H1 (cell line): ENCODE measurements around the gene DPF3. TPM values are rescaled to one million over a fixed set of nuclear protein-coding genes. Genes with fewer than 3 reads are reported as not detected.

Experiments used
- CTCF ChIA-PET: fragments of 300-600 bp; sonication (Branson Sonifier 250); formaldehyde crosslinking; loops from one replicate; lab custom pipeline; 2021; ENCODE audit not compliant: partially characterized antibody; lab: Charles Lee
- POLR2A ChIA-PET: fragments of 300-600 bp; sonication (Branson Sonifier 250); formaldehyde crosslinking; loops from one replicate; lab custom pipeline; 2021; ENCODE audit warnings: inconsistent platforms; ENCODE audit not compliant: partially characterized antibody; lab: Charles Lee
- DNase-seq, 2 experiments: peaks; one replicate each; pipeline versions ENCODE4 v3.0.0 to v3.0.0-alpha.2; 2010 to 2022; ENCODE audit warnings: low spot score in 2 of 2, low read depth in 1 of 2, mixed read lengths in 1 of 2
- FAIRE-seq: peaks from 2 replicates; lab custom pipeline; 2011; peaks lifted over from hg19 to GRCh38; lab: Jason Lieb, UNC
- H2AFZ ChIP-seq: 2 replicates; pipeline ENCODE4 v1.8.1; 2012; ENCODE audit warnings: low read length, inconsistent platforms
- H2AK5ac ChIP-seq: 2 replicates; pipeline ENCODE4 v1.6.1; 2013; ENCODE audit warnings: low read depth, low read length
- H2BK120ac ChIP-seq: replicated peaks from 2 replicates; pipeline ENCODE3; 2013; ENCODE audit warnings: low read depth, low read length, inconsistent platforms
- H2BK12ac ChIP-seq: 2 replicates; pipeline ENCODE4 v1.6.1; 2013; ENCODE audit warnings: low read depth, low read length
- H2BK15ac ChIP-seq: 2 replicates; pipeline ENCODE4 v1.6.1; 2013; ENCODE audit warnings: low read length
- H2BK20ac ChIP-seq: 2 replicates; pipeline ENCODE4 v1.6.1; 2013; ENCODE audit warnings: low read length
- H2BK5ac ChIP-seq: 2 replicates; pipeline ENCODE4 v1.6.1; 2013; ENCODE audit warnings: low read depth, low read length
- H3K14ac ChIP-seq: 2 replicates; pipeline ENCODE4 v1.6.1; 2013; ENCODE audit warnings: inconsistent platforms; ENCODE audit not compliant: insufficient read length
- H3K18ac ChIP-seq: 2 replicates; pipeline ENCODE4 v1.6.1; 2013; ENCODE audit warnings: low read length; ENCODE audit errors: extremely low read depth
- H3K23ac ChIP-seq: 2 replicates; pipeline ENCODE4 v1.6.1; 2013; ENCODE audit warnings: inconsistent platforms; ENCODE audit not compliant: insufficient read length
- H3K23me2 ChIP-seq: 2 replicates; pipeline ENCODE4 v1.6.1; 2013; ENCODE audit warnings: low read depth, low read length
- H3K27ac ChIP-seq: 2 replicates; pipeline ENCODE4 v1.6.1; 2011; ENCODE audit warnings: low read depth, low read length, inconsistent platforms
- H3K27me3 ChIP-seq, 4 experiments: replicated peaks in 1 of 4; 1 replicate in 1 of 4; 2 replicates in 3 of 4; pipeline versions ENCODE4 v1.6.1 to v1.8.1; 2011 to 2013; ENCODE audit warnings: low read length in 3 of 4, mild to moderate bottlenecking in 3 of 4, inconsistent platforms in 2 of 4, mixed read lengths in 2 of 4, moderate library complexity in 1 of 4; ENCODE audit not compliant: control insufficient read depth in 3 of 4, insufficient read depth in 3 of 4; ENCODE audit errors: extremely low read depth in 1 of 4
- H3K36me3 ChIP-seq, 4 experiments: 2 replicates each; pipeline versions ENCODE4 v1.6.1 to v1.8.1; 2011 to 2013; ENCODE audit warnings: mild to moderate bottlenecking in 4 of 4, low read length in 3 of 4, moderate library complexity in 2 of 4, control low read depth in 1 of 4, inconsistent platforms in 1 of 4; ENCODE audit not compliant: insufficient read depth in 4 of 4, control insufficient read depth in 2 of 4
- H3K4ac ChIP-seq: replicated peaks from 2 replicates; pipeline ENCODE3; 2013; ENCODE audit warnings: low read length, low read depth, mixed read lengths, inconsistent platforms; ENCODE audit not compliant: insufficient read length
- H3K4me1 ChIP-seq, 4 experiments: replicated peaks in 1 of 4; 1 replicate in 1 of 4; 2 replicates in 3 of 4; pipeline versions ENCODE4 v1.6.1 to v1.8.1; 2011 to 2013; ENCODE audit warnings: low read length in 3 of 4, inconsistent platforms in 2 of 4, mixed read lengths in 1 of 4; ENCODE audit not compliant: insufficient read depth in 4 of 4, control insufficient read depth in 3 of 4
- H3K4me2 ChIP-seq, 2 experiments: 2 replicates each; pipeline versions ENCODE4 v1.6.1 to v1.8.1; 2011 to 2013; ENCODE audit warnings: low read depth in 2 of 2, low read length in 2 of 2, control low read depth in 1 of 2, inconsistent platforms in 1 of 2, mild to moderate bottlenecking in 1 of 2; ENCODE audit not compliant: insufficient read depth in 1 of 2
- H3K4me3 ChIP-seq, 4 experiments: fragments of 200-600, 300-600 bp in 1 of 4; sonication (generic), shearing (Covaris generic), sonication (Bioruptor Twin) in 1 of 4; 2 replicates each; pipeline versions ENCODE4 v1.5.1 to v1.8.1; 2011 to 2016; ENCODE audit warnings: low read length in 4 of 4, low read depth in 3 of 4, control low read depth in 2 of 4, inconsistent platforms in 2 of 4, mild to moderate bottlenecking in 2 of 4, mixed read lengths in 1 of 4, moderate library complexity in 1 of 4; ENCODE audit not compliant: insufficient read depth in 2 of 4; ENCODE audit errors: extremely low read depth in 1 of 4
- H3K56ac ChIP-seq: replicated peaks from 2 replicates; pipeline ENCODE3; 2013; ENCODE audit warnings: low read depth, mild to moderate bottlenecking, mixed read lengths, low read length, inconsistent platforms; ENCODE audit not compliant: insufficient read length
- H3K79me1 ChIP-seq: 2 replicates; pipeline ENCODE4 v1.6.1; 2013; ENCODE audit warnings: low read depth, low read length, control low read depth
- H3K79me2 ChIP-seq, 2 experiments: 2 replicates each; pipeline versions ENCODE4 v1.6.1 to v1.8.1; 2012 to 2013; ENCODE audit warnings: low read length in 2 of 2, mild to moderate bottlenecking in 2 of 2, inconsistent platforms in 1 of 2; ENCODE audit not compliant: insufficient read depth in 2 of 2, control insufficient read depth in 1 of 2
- H3K9ac ChIP-seq, 4 experiments: replicated peaks in 1 of 4; 1 replicate in 1 of 4; 2 replicates in 3 of 4; pipeline versions ENCODE4 v1.6.1 to v1.8.1; 2011 to 2013; ENCODE audit warnings: low read depth in 3 of 4, low read length in 3 of 4, control low read depth in 2 of 4, mild to moderate bottlenecking in 2 of 4, moderate library complexity in 2 of 4, inconsistent platforms in 1 of 4; ENCODE audit errors: extremely low read depth in 1 of 4
- H3K9me3 ChIP-seq, 2 experiments: 2 replicates each; pipeline versions ENCODE4 v1.6.1 to v1.8.1; 2012 to 2013; ENCODE audit warnings: mild to moderate bottlenecking in 2 of 2, moderate library complexity in 2 of 2, control low read depth in 1 of 2, inconsistent platforms in 1 of 2, low read depth in 1 of 2, low read length in 1 of 2, mixed read lengths in 1 of 2; ENCODE audit not compliant: insufficient read depth in 2 of 2
- H4K20me1 ChIP-seq, 2 experiments: replicated peaks in 1 of 2; 2 replicates each; pipeline versions ENCODE3 to v1.8.1; 2011 to 2013; ENCODE audit warnings: inconsistent platforms in 2 of 2, low read length in 2 of 2, mild to moderate bottlenecking in 1 of 2; ENCODE audit not compliant: insufficient read depth in 2 of 2, control insufficient read depth in 1 of 2
- H4K5ac ChIP-seq: 2 replicates; pipeline ENCODE4 v1.6.1; 2013; ENCODE audit warnings: low read length, low read depth, mixed read lengths, inconsistent platforms; ENCODE audit not compliant: insufficient read length
- H4K8ac ChIP-seq: 2 replicates; pipeline ENCODE4 v1.8.0; 2013; ENCODE audit warnings: mild to moderate bottlenecking, moderate library complexity, low read length, inconsistent platforms; ENCODE audit not compliant: insufficient read depth; ENCODE audit errors: extremely low read depth
- H4K91ac ChIP-seq: replicated peaks from 2 replicates; pipeline ENCODE3; 2013; ENCODE audit warnings: low read length, mixed read lengths, inconsistent platforms; ENCODE audit not compliant: insufficient read length
- BCL11A ChIP-seq, 2 experiments: IDR thresholded peaks; one replicate each; pipeline ENCODE4 v1.6.1; 2011; ENCODE audit warnings: low read depth in 2 of 2, low read length in 2 of 2, mild to moderate bottlenecking in 2 of 2
- CBX8 ChIP-seq: fragments of 300-800, 300-1000 bp; sonication (generic); IDR thresholded peaks from 2 replicates; pipeline ENCODE4 v1.7.1; 2016; ENCODE audit warnings: low read depth, low read length, borderline replicate concordance
- CTCF ChIP-seq, 3 experiments: IDR thresholded peaks; 1 replicate in 2 of 3; 2 replicates in 1 of 3; pipeline versions ENCODE4 v1.5.1 to v1.6.1; 2011; ENCODE audit warnings: low read length in 3 of 3, mild to moderate bottlenecking in 3 of 3, inconsistent platforms in 2 of 3, low read depth in 1 of 3, moderate library complexity in 1 of 3; ENCODE audit not compliant: insufficient read depth in 1 of 3; ENCODE audit errors: control extremely low read depth in 1 of 3
- JUN ChIP-seq: IDR thresholded peaks from 2 replicates; pipeline ENCODE4 v1.6.1; 2011; ENCODE audit warnings: low read depth, mild to moderate bottlenecking, improper control_type of control experiment, low read length
- NANOG ChIP-seq: IDR thresholded peaks from 2 replicates; pipeline ENCODE4 v1.6.1; 2011; ENCODE audit warnings: low read length, low read depth, mild to moderate bottlenecking, inconsistent platforms; ENCODE audit not compliant: insufficient read depth, poor library complexity, severe bottlenecking
- POLR2AphosphoS5 ChIP-seq: IDR thresholded peaks from 2 replicates; pipeline ENCODE4 v1.6.1; 2011; ENCODE audit warnings: low read depth, low read length
- POU5F1 ChIP-seq: IDR thresholded peaks from 2 replicates; pipeline ENCODE4 v1.6.1; 2011; ENCODE audit warnings: low read depth, mild to moderate bottlenecking, low read length, moderate library complexity
- SRF ChIP-seq: IDR thresholded peaks from 2 replicates; pipeline ENCODE4 v1.6.1; 2011; ENCODE audit warnings: mild to moderate bottlenecking, low read depth, low read length, moderate library complexity
- WGBS, 2 experiments: shearing (Covaris generic) in 1 of 2; methylation state at CpG; one replicate each; pipeline versions ENCODE4 v1.1.6 to v1.1.7; 2013 to 2015; ENCODE audit warnings: low lambda C conversion rate in 2 of 2, mixed read lengths in 2 of 2, inconsistent platforms in 1 of 2, low coverage in 1 of 2, missing lambda C conversion rate in 1 of 2; ENCODE audit not compliant: insufficient replicate concordance in 2 of 2, insufficient coverage in 1 of 2, insufficient read length in 1 of 2; ENCODE audit errors: extremely low coverage in 1 of 2, missing lambda C conversion rate in 1 of 2; 5-methylcytosine and 5-hydroxymethylcytosine counted together
- polyA plus RNA-seq, 7 experiments: library from polyadenylated mRNA; depleted of rRNA in 3 of 7; stranded (reverse) in 5 of 7; unstranded in 2 of 7; fragments of >200 nt in 5 of 7; fragments of 200-250 nt in 2 of 7; gene quantifications; 1 replicate in 5 of 7; 2 replicates in 1 of 7; 4 replicates in 1 of 7; pipeline versions ENCODE4 v1.2.1 to v1.2.3, GENCODE V29; 2011 to 2013; ENCODE audit warnings: missing spikeins in 2 of 7, mixed read lengths in 2 of 7
- total RNA-seq: library from RNA; stranded (reverse); fragmentation: NEBNext Ultra II Directional; extraction: Animal tissue kit (Norgen Biotek cat#: 25700); gene quantifications from 2 replicates; pipeline ENCODE4 v1.2.1, GENCODE V29; 2021

The DPF3 gene
- total and polyA plus RNA-seq, 2 of the 8 experiments (the other 6 are each of a cell fraction or from before 2014, with no cell fraction given), result 0.19 TPM; not detected in 1

- peak overlapping the region in 1 of 2 experiments; percentile 8; a peak in 2 of 4 replicates for H3K4me2 ChIP-seq
- H3K56ac ChIP-seq, result no peak overlapping the region
- H3K9me3 ChIP-seq, result peaks cover 0 to 6% of the 10 kb centered on the region in 2 experiments; a peak in 1 of 4 replicates
- no peak overlapping the region for H2BK15ac ChIP-seq
- H3K79me1 ChIP-seq, result no peaks in the 10 kb centered on the region
- POLR2A ChIA-PET, result interaction anchor here (1.1 to 1.2 kb wide), 2 partner anchors 37 to 67 kb away, joined by 3 to 4 read pairs; no protein-coding TSS in a partner anchor
- no peak overlapping the region for H3K4ac ChIP-seq
- H2BK20ac ChIP-seq, result peak overlapping the region; percentile 97
- H3K9ac ChIP-seq, result no peak overlapping the region
- no peak overlapping the region for H2AFZ ChIP-seq
- no peaks in the 10 kb centered on the region; the same call in 1 of the 2 replicates for H3K23me2 ChIP-seq
- H3K36me3 ChIP-seq, result no peaks in the 10 kb centered on the region
- peak in 1 of 2 experiments; percentile 40 for DNase-seq
- no peaks in the 10 kb centered on the region for H4K20me1 ChIP-seq
- no peak overlapping the region for H3K23ac ChIP-seq
- H3K27me3 ChIP-seq, result no peaks in the 10 kb centered on the region; a peak in 1 of 7 replicates
- no peak for FAIRE-seq
- H3K4me3 ChIP-seq, result no peak overlapping the region; a peak in 1 of 8 replicates
- CTCF ChIA-PET, result interaction anchor here (0.8 to 1.4 kb wide), 2 partner anchors 11 to 105 kb away, joined by 3 to 4 read pairs; no protein-coding TSS in a partner anchor
- H3K27ac ChIP-seq, result no peak overlapping the region
- WGBS, 2 experiments, result 61% methylated on average over 6 of the region's 6 CpGs; no CpG with 5 or more reads in 1 of the 2 experiments
- peak overlapping the region; percentile 51; the same call in 1 of the 2 replicates for H3K18ac ChIP-seq
- H2BK5ac ChIP-seq, result peak overlapping the region; percentile 35; the same call in 1 of the 2 replicates
- no peak overlapping the region for H4K8ac ChIP-seq
- peak overlapping the region; percentile 77; the same call in 1 of the 2 replicates for H2BK12ac ChIP-seq
- no peak overlapping the region for H3K14ac ChIP-seq
- no peak overlapping the region for H2AK5ac ChIP-seq
- no peaks in the 10 kb centered on the region for H3K79me2 ChIP-seq
- no peak overlapping the region for H4K91ac ChIP-seq
- no peak overlapping the region for H4K5ac ChIP-seq
- no peak for TF ChIP-seq CTCF (IDR thresholded peaks at IDR 0.05; ENCODE audit: control extremely low read depth in 1 of 3, insufficient read depth in 1 of 3, low read depth in 1 of 3, low read length in 3 of 3)
- peak; percentile 78 for TF ChIP-seq NANOG
- TF ChIP-seq SRF, result no peak
- no peak for TF ChIP-seq JUN
- TF ChIP-seq POU5F1, result 0 out of 2 replicates have a peak, but pooled peaks have one; percentile 47
- no peak for TF ChIP-seq CBX8
- no peak for TF ChIP-seq BCL11A (IDR thresholded peaks at IDR 0.05; ENCODE audit: low read depth in 2 of 2, low read length in 2 of 2)
- no peak for TF ChIP-seq POLR2AphosphoS5
- H2BK120ac ChIP-seq, result no peak overlapping the region
- peaks cover 3 to 8% (median 4%) of the 10 kb centered on the region in 4 experiments for H3K4me1 ChIP-seq
Measured at GRCh38 chr14:72621387-72622065, 272.4 kb downstream of the DPF3 start.
